GM19395 (cell line): ENCODE data around the gene PNMA8A.
"Not testable (repeated sequence)": the region's sequence is repeated elsewhere in the genome, so short reads cannot be mapped to it uniquely, and the experiment has no call there.

Experiments used
- ATAC-seq: cut with Tn5 transposase; IDR thresholded peaks from one replicate; pipeline ENCODE4 v1.9.1; 2021; ENCODE audit warnings: mild to moderate bottlenecking, moderate library complexity; ENCODE audit not compliant: unreplicated experiment

Gene PNMA8A

DNA sequence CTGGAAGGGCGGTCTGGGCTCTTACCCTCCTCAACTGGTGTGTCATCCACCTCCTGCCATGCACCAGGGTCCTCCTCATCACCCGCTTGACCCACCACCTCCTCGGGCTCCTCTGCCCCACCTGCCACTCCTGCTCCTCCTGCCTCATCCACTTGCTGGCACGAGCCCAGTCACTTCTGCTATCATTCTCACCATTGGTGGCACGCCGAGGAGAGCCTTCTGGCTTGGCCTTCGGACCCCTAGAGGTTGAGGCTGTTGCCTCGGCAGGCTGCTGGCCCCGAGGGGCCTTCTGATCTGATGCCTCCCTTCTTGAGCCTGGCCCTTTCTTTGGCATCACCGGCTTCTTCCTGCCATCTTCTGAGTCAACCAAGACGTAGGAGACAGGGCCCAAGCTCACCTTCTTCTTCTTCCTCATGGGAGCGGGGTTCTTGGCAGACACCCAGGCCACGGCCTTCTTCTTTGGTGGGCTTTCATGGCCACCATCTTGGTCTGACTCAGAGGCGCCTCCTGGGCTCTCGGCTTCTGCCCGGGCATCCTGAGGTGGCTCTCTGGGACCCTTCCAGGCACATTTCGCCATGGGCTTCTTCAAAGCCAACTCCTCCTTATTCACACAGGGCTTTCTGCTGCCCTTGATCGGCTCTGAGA, 1.7 kb downstream of the PNMA8A start:
- ATAC-seq: no peak

GRCh38 chr19:46466536-46467196, 4.7 kb downstream of the PNMA8A start:
- no peak for ATAC-seq

DNA sequence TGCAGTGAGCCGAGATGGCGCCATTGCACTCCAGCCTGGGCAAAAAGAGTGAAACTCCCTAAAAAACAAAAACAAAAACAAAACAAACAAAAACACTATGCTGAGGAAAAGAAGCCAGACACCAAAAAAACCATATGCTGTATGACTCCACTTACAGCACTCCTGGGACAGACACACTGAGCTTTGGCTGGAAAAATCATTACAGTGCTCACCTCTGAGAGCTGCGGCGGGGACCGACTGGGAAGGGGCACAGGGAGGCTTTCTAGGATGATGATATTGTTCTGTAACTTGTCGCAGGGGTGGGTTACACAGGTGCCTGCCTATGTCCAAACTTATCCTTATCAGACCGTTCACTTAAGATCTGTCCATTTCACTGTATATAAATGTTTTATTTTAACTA, 7.8 kb downstream of the PNMA8A start:
- no peak for ATAC-seq

- no peak for ATAC-seq
These were observed 9.8 kb downstream of the PNMA8A start for GRCh38 chr19:46461537-46461936.

DNA sequence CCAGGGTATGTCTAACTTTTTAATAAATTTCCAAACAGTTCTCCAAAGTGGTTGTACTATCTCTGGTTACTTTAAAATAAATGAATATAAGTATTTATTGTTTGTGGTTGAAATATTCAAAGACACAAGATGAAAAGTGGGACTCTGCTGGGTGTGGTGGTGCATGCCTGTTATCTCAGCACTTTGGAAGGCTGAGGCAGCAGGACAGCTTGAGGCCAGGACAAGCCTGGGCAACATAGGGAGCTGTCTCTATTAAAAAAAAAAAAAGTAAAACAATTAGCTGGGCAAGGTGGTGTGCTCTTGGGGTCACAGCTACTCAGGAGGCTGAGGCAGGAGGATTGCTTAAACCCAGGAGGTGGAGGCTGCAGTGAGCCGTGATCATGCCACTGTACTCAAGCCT, 10.4 kb downstream of the PNMA8A start:
- no peak for ATAC-seq

GRCh38 chr19:46460055-46460454, 11.3 kb downstream of the PNMA8A start:
- no peak for ATAC-seq

DNA sequence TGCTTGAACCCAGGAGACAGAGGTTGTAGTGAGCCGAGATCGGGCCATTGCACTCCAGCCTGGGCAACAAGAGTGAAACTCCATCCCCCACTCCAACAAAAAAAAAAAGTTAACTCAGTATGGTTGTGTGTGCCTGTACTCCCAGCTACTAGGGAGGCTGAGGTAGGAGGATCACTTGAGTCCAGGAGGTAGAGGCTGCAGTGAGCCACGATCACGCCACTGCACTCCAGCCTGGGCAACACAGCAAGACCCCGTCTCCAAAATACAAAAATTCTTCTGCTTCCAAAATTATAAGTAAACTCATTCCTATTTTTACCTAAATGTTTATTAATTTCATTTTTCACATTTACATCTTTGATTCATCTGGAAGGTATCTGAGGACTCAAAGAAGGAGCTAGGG, 14.4 kb downstream of the PNMA8A start:
- no peak for ATAC-seq

- ATAC-seq: no peak
These were observed 17.1 kb downstream of the PNMA8A start for GRCh38 chr19:46454244-46454643.

DNA sequence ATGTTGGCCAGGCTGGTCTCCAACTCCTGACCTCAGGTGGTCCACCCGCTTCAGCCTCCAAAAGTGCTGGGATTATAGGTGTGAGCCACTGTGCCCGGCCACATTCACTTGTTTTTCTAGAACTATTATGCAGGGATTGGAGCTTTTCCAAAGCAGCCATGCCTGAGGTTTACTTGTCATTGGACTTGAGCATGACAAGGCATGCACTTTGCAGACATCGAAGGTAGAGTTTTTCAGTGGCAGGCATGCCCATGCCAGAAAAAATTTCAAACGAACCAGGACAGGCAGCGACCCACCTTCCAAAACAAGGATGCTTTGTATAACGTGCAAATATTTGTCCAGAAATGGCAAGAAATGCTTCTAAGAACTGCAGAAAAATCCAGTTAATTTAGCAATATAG, 17.7 kb downstream of the PNMA8A start:
- no peak for ATAC-seq

DNA sequence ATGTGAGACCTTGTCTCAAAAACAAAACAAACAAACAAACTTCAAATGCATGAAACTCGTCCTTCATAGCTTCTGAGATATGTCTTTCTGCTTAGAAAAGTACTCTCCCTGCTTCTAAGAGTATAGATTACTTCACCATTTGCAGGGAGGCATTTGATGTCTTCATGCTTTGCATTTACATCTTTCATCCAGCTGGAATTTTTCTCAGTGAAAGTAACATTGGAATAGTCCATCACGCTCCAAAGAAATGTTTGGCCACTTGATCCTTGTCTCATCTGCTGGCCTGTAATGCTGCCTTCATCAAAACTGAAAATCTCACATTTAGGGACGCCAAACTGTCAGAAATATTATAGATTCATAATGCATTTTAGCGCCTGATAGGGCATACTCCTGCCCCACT, 19.2 kb downstream of the PNMA8A start:
- ATAC-seq: no peak

- no peak for ATAC-seq
These were observed 20.0 kb downstream of the PNMA8A start for GRCh38 chr19:46451352-46451751.

GRCh38 chr19:46450737-46451136, 20.6 kb downstream of the PNMA8A start:
- ATAC-seq: no peak

- ATAC-seq: no peak
These were observed 22.1 kb downstream of the PNMA8A start for GRCh38 chr19:46449228-46449627.

DNA sequence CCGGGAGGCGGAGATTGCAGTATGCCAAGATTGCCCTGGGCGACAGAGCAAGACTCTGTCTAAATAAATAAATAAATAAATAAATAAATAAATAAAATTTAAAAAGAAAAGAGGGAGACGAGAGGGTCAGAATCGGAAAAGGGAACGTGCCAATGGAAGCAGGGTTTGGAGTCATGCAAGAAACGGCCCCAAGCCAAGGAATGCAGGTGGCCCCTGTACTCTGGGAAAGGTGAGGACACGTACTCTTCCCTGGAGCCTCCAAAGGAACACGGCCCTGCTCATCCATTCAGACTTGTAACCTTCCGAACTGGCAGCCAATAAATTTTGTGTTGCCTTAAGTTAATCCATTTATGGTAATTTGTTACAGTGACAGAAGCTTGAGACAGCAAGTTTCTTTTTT, 22.8 kb downstream of the PNMA8A start:
- no peak for ATAC-seq

DNA sequence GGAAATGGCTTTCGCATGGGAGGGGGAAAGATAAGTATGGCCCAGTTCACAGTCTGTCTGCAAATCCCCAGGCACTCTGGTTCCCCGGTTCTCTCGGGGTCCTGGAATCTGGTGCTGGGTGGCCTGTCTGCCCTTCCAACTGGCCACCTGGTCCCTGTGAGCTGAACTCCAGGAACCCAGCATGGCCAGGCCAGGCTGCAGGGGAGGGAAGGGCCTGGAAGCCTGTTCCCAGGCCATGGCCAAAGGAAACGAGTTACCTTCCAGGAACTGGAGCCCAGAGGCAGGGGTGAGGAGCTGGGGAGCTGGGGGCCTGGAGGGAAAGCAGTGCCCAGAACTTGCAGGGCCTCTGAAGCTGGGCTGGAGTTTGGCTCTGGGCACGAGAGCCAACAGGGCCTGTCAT, 23.5 kb downstream of the PNMA8A start:
- no peak for ATAC-seq

- no peak for ATAC-seq
These were observed 24.4 kb downstream of the PNMA8A start for GRCh38 chr19:46447006-46447405.

- ATAC-seq: no peak
These were observed 25.3 kb downstream of the PNMA8A start for GRCh38 chr19:46446021-46446420.

DNA sequence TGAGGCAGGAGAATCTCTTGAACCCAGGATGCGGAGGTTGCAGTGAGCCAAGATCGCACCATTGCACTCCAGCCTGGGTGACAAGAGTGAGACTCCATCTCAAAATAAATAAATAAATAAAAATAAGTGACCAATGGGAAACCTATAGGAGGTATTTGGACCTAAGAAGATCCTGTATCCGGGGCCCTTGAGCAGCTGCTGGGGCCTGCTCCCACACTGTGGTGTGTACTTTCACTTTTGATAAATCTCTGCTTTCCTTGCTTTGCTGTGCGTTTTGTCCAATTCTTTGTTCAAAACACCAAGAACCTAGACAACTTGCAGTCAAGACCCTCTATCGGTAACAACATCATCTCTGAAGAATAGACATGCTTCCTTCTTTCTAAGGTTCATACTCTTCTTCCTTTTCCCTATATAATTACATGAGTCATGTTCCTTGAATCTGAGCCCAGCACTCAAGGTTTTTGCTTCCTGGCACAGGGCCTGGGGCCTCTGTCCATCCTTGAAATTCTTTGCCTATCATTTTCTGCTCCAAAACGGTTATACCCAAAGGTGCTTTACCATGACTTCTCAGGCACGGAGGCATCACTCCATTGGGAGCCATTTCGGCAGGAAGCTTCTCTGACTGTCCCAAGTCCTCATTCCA, 28.4 kb downstream of the PNMA8A start:
- no peak for ATAC-seq

GRCh38 chr19:46441866-46442265, 29.5 kb downstream of the PNMA8A start:
- ATAC-seq: no peak

- ATAC-seq: not testable (repeated sequence)
These were observed 35.7 kb downstream of the PNMA8A start for GRCh38 chr19:46435689-46436088.

- no peak for ATAC-seq
These were observed 36.4 kb downstream of the PNMA8A start for GRCh38 chr19:46435009-46435408.

GRCh38 chr19:46433470-46433869, 37.9 kb downstream of the PNMA8A start:
- not testable (repeated sequence) for ATAC-seq
